ENCODE data around the gene SLC38A3.

Gene SLC38A3

DNA sequence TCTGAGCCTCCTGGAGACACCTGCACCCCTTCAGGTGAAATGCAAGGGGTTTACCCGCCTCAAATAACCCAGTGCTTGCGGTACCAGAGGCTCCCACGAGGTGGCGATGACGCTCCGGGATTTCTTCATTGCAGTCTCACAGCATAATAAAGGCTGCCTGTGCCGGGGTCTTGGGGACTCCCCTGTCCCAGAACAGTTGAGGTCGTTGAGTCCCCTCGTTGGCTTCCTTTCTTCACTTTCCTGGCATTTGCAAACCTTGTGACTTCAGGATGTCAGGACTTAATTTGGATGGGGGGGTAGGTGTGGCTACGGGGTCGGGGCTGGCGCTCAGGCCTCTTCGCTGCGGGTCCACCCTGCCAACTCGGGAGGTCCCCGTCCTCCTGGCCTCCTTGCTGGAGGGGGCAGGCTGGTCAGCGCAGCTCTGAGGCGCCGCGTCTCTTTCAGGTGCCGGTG lies 12.4 kb upstream of the SLC38A3 start:
- no peak overlapping the region for H3K4me3 ChIP-seq (ENCODE audit: low read length)
- TF ChIP-seq, protein P1, sequence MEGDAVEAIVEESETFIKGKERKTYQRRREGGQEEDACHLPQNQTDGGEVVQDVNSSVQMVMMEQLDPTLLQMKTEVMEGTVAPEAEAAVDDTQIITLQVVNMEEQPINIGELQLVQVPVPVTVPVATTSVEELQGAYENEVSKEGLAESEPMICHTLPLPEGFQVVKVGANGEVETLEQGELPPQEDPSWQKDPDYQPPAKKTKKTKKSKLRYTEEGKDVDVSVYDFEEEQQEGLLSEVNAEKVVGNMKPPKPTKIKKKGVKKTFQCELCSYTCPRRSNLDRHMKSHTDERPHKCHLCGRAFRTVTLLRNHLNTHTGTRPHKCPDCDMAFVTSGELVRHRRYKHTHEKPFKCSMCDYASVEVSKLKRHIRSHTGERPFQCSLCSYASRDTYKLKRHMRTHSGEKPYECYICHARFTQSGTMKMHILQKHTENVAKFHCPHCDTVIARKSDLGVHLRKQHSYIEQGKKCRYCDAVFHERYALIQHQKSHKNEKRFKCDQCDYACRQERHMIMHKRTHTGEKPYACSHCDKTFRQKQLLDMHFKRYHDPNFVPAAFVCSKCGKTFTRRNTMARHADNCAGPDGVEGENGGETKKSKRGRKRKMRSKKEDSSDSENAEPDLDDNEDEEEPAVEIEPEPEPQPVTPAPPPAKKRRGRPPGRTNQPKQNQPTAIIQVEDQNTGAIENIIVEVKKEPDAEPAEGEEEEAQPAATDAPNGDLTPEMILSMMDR (conservative IDR thresholded peaks at IDR 0.05; ENCODE audit: low read length), result peak; percentile 91
- DNase-seq (ENCODE audit: low read depth), result peak; percentile 30

DNA sequence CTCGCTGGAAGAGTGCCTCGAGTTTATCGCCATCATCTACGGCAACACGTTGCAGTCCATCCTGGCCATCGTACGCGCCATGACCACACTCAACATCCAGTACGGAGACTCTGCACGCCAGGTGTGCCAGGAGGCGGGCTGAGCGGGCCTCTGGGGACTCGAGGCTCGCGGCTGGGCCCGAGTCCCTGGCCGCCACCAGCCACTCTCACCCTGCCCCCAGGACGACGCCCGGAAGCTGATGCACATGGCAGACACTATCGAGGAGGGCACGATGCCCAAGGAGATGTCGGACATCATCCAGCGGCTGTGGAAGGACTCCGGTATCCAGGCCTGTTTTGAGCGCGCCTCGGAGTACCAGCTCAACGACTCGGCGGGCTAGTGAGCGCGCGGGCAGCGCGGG lies 11.8 kb upstream of the SLC38A3 start:
- no peak overlapping the region for H3K4me3 ChIP-seq (ENCODE audit: low read length)
- TF ChIP-seq, protein P1 (conservative IDR thresholded peaks at IDR 0.05; ENCODE audit: low read length), result no peak
- no peak for DNase-seq (ENCODE audit: low read depth)

DNA sequence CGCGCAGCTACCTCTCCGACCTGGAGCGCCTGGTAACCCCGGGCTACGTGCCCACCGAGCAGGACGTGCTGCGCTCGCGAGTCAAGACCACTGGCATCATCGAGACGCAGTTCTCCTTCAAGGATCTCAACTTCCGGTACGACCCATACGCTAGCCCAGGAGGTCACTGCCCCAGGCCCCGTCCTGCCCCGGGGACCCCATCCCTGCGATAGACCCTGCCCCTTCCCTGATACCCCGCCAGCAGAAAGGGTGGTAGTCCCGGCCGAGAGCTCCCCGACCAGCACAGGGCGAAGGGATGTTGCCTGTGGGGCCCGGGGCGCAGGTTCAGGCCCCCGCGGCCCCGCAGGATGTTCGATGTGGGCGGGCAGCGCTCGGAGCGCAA lies 11.3 kb upstream of the SLC38A3 start:
- DNase-seq (ENCODE audit: low read depth), result no peak
- no peak overlapping the region for H3K4me3 ChIP-seq (ENCODE audit: low read length)
- TF ChIP-seq, protein P1 (conservative IDR thresholded peaks at IDR 0.05; ENCODE audit: low read length), result no peak

DNA sequence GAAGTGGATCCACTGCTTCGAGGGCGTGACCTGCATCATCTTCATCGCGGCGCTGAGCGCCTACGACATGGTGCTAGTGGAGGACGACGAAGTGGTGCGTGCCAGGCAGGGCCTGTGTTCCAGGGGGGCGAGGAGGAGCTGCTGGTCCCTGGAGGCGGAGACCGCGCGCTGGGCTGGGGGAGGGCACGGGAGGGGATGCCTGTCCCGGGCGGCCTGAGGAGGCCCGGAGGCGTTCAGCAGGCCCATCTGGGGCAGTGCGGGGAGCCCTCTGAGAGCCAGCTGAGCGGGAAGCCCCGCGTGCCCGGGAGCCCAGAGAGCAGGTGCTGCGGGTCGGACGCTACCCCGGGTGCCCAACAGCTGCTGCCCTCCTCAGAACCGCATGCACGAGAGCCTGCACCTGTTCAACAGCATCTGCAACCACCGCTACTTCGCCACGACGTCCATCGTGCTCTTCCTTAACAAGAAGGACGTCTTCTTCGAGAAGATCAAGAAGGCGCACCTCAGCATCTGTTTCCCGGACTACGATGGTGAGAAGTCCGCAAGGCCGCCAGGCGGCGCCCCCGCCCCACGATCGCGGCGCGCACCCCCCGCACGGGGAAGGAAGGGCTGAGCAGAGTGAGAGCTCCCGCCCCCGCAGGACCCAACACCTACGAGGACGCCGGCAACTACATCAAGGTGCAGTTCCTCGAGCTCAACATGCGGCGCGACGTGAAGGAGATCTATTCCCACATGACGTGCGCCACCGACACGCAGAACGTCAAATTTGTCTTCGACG lies 10.8 kb upstream of the SLC38A3 start:
- H3K4me3 ChIP-seq (ENCODE audit: low read length), result peak overlapping the region; percentile 17; the same call in 1 of the 2 replicates
- DNase-seq (ENCODE audit: low read depth), result peak; percentile 54
- TF ChIP-seq, protein P1 (conservative IDR thresholded peaks at IDR 0.05; ENCODE audit: low read length), result peak; percentile 68

DNA sequence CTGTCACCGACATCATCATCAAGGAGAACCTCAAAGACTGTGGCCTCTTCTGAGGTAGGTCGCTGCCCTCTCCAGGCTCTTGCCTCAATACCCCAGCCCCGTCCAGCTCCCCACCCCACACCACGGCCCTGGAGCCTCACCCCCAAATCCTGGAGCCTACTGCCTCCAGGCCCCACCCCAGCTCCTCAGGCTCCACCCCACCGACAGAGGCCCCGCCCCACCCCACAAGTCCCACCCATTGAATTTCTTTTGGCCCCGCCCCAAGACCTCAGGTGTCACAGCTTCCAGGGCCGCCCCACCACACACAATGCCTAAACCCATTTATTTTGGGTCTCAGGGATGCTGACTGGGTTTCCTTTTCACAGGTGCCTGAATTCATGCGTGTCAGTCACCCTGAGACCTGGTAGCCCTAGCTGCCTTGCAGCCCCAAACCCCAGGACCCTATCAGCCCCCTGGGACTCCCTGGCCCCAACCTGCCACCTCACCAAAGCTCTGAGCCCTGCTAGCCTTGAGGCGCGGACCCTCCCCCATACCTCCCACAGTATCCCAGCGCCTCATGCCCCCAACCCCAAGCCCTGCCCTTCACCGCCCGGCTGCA lies 10.1 kb upstream of the SLC38A3 start:
- no peak overlapping the region for H3K4me3 ChIP-seq (ENCODE audit: low read length)
- no peak for DNase-seq (ENCODE audit: low read depth)
- TF ChIP-seq, protein P1 (conservative IDR thresholded peaks at IDR 0.05; ENCODE audit: low read length), result no peak

DNA sequence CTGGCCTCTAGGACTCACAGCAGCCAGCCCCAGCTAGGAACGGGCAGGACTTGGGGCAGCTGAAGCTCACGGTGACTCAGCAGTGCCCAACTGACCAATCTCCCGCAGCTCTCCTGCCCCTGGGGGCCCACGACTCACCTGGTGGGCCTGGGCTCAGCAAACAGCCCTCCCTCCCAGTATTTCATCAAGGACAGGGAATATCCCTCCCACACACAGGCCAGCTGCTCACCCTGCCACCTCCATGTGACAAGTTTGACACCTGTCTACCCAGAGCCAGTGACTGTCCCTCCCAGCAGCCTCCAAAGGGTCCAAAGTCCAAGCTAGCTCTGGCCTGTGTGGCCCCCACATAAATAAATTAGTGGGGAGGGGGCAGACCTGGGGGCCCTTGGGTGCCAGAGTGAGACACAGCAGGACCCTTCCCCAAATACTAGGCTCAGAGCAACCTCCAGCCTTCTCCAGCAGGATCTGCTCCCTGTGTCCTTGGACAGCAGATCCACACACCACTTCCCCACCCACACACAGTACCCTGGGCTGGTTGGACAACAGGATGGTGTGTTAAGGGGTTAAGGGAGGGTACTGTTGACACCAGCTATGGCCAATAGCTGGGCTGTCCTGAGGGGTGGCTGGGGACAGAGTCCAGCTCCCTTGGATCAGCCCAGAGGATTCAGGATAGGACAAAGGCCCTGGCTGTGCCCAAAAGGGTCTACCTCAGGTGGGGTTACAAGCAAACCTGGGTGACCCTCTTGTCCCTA lies 9.4 kb upstream of the SLC38A3 start:
- TF ChIP-seq, protein P1 (conservative IDR thresholded peaks at IDR 0.05; ENCODE audit: low read length), result no peak
- DNase-seq (ENCODE audit: low read depth), result no peak
- no peak overlapping the region for H3K4me3 ChIP-seq (ENCODE audit: low read length)

Measured in AG10803 (cell line).